GM18870 (cell line): ENCODE results near the gene CDR2.
"Not testable (repeated sequence)": the region's sequence is repeated elsewhere in the genome, so short reads cannot be mapped to it uniquely, and the experiment has no call there.

ENCODE experiments used
- ATAC-seq: cut with Tn5 transposase; IDR thresholded peaks from one replicate; pipeline ENCODE4 v1.9.1; 2021; ENCODE audit warnings: moderate library complexity; ENCODE audit not compliant: unreplicated experiment

Gene CDR2

DNA sequence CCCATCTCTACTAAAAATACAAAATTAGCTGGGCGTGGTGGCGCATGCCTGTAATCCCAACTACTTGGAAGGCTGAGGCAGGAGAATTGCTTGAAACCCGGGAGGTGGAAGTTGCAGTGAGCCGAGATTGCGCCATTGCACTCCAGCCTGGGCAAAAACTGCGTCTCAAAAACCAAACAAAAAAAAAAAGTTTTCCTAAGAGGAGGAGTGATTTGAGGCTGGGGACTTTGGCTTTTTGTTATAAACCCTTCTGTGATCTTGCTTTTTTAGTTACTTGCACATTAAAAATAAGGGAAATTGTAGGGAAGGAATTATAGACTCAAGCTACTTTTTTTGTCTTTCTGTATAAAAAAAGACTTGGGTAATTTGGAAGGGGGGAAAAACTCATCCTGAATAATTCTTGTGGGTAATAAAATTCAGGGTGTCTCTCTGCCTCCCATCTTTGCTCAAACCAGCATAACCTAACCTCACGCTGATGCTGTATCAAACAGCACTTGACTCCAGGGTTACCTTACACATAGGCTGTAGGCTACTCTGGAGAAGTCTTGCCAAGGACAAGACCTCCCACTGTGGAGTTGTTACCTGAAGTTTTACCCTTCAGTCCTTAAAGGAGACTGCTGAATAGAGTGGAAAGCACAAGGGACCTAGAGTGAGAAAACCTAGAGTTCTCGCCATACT, 1.7 kb upstream of the CDR2 start:
- no peak for ATAC-seq

DNA sequence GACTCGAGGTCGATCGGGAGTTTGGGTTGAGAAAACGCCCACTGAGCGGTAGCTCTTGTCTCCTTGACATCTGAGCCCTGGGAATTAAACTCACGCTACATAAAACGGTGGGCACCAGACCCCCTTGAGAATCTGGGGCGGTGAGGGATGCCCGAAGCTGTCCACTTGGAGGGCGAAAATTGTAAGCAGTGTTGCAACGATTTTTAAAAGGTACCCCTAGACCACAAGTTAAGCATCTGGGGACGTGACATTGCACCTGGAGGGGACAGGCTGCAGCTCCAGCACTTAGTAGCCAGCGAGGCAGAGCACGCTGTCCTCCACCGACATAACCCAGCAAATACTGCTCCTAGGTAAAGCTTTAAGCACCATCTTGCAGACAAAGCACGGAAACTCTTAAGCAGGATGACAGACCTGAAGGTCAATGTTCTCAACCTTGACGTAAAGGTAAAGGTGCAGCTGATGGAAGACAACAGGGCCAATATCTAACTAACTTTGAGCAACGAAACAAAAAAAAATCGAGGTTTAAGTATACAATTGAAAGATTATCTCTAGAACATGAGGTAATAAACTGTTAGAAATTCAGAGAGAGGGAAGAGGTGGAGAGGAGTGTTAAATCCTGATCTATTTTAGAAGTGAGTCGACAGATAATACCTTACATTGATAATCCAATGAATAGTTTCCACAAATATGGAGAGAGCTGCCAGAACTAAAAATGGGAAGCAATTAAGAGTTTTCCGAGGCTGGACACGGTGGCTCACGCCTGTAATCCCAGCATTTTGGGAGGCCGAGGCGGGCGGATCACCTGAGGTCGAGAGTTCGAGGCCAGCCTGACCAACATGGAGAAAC, 921 bp upstream of the CDR2 start:
- ATAC-seq, result no peak

DNA sequence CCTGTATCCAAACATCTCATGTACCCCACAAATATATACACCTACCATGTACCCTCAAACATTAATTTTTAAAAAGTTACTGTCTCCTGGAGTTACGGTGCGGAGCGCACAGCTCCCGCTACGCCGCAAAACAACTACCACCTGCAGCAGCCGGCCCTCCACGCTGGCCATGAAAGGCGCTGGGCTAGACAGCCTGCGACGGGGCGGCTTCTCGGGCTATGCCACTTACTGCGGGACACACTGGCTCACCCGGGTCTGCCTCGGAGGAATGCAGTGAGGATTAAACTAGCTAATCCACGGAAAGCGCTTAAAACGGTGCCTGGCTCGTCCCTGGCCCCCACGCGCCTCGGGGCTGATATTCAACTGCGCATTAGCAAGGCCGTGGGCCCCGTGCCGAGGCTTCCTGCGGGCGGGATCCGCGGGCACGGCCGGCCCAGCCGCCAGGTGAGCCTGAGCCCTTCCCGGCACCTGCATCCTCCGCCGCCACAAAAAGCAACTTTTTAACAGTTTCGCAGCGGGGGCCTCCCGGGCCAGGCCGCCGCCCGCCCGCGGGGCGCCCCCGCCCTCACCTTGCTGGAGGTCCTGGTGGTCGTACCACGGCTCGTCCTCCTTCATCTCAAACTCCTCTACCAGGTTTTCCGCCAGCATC, 633 bp downstream of the CDR2 start:
- peak; percentile 7 for ATAC-seq

DNA sequence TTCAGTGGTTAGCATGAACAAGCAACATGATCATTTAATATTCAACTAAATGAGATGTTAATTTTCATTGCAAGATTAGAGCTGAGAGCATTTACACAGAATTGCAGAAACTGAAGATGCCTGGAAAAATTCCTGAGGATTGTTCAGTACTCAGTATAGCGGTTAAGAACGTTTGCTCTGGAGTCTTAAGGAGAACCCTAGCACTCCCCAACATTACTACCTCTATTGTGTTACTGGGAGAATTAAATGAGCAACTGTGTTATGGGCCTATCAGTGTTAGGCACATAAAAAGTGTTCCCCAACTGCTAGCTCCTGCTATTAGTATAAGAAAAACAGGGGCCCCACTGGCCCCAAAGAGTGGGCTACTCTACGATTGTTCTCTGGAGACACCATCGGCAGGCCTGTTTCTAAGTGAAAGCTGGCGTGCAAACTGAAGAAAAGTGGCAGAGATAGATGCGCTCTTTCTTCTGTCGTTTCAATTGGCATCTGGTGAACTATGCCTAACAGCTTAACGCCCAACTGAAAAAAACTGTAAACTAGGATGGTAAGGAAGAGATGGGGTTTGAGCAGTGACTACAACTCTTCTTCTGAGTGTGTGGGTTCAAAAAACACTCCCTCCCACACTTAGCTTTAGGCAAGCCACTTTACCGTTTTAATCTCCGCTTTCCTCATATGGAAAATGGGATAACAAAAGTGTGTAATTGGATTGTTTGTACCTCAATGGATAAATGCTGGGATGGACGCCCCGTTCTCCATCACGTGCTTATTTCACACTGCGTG, 1.3 kb downstream of the CDR2 start:
- ATAC-seq, result no peak

DNA sequence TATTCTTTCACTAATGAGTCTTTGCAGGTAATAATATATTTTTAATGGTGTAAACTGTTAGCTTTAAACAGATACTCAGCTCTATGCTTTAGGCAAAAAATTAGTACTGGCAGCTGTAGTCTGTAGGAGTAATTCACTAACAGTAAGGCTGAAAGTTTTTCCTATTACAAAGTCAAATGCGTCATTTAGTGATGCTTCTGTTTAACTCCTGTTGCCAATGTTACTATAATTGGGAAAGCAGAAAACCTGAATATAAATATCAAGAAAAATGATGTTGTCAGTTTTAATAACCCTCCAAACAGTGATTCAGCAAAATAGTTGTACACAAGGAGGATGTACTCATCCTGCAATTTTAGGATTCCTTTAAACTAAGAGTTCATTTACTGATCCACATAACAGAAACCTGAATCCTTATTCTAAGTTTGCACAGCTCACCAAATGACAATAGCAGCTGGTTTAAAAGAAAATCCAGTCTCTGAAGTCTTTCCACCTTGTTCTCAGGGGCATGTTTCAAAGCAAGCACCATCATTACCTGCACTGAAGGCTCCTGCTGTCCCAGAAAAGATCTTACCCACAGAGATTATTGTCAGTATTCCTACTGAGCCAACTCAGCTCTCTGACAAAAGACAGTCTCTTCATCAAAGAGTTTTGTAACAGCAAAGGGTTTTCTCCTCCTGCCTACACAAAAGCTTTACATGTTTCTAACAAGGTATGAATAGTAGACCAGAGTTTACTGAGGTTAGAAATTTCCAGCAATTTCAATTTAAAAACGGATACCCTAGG, 4.2 kb downstream of the CDR2 start:
- ATAC-seq, result no peak

DNA sequence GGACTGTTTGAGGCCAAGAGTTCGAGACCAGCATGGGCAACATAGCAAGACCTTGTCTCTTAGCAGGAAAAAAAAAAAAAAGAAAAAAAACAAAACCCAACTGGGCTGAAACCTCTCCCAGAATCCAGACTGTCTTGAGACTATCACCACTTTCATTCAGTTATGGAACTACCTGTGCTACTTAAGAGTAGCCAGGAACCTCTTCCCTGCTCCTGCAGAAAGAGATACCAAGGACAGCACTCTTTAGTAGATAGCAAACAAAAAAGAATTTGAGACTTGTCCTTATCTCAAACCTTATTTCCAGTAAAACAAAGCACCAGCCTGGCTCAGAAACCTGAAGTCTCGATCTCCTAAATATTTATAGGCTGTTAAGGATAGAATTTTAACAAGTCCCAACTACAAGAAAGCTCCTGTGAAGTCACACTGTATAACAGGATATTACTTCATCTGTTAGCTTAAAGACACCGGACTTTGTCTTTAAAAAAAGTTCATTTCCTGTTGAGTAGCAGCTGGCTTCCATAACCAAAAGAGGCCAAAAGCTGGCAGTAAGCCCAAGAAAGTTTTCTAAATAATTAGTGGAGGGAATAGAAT, 5.1 kb downstream of the CDR2 start:
- no peak for ATAC-seq

DNA sequence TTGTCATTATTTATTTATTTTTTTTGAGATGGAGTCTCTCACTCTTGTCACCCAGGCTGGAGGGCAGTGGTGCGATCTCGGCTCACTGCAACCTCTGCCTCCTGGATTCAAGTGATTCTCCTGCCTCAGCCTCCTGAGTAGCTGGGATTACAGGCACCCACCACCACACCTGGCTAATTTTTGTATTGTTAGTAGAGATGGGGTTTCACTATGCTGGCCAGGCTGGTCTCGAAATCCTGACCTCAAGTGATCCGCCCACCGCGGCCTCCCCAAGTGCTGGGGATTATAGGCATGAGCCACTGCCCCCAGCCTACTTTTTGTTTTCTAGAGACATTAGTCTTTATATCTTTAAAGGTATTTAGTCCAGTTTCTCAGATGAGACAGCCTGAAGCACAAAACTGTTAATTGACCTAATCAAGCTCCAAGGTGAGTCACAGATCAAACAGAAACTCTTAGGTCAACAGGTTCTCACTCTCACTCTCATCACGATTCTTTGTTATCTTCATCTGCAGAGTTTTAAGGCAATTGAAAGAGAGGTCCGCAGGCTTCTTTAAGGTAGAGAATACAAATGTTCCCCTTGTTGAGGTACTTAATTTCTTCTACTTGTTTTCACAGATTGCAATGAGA, 6.1 kb downstream of the CDR2 start:
- ATAC-seq, result not testable (repeated sequence)

DNA sequence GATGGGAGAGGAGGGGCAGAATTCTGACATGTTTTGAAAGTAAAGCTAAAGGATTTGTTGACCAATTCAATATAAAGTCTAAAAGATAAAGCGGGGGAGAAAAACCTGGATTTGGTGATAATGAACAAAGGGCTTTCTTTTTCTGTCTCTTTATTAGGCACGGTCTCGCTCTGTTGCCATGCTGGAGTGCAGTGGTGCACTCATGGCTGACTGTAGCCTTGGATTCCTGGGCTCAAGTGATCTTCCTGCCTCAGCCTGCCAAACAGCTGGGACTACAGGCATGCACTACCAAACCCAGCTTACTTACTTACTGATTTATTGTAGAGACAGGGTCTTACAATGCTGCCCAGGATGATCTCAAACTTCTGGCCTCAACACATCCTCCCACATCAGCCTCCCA, 7.5 kb downstream of the CDR2 start:
- ATAC-seq, result no peak

DNA sequence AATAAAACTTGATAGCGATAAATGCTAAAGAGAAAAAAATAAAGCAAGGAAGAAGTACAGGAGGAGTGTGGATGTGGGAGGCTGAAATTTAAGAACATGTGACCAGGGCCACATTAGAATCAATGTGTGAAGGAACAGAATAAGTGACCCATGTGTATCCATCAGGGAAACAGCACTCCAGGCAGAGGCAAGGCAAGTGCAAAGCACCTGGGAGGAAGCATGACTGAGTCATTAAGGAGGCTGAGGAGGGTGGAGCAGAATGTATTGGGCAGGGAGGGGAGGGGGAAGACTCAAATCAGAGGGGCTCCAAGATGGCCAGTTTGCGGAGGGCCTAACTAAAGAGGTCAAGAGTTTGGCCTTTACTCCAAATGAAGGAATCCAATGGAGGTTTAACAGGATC, 8.0 kb downstream of the CDR2 start:
- no peak for ATAC-seq

DNA sequence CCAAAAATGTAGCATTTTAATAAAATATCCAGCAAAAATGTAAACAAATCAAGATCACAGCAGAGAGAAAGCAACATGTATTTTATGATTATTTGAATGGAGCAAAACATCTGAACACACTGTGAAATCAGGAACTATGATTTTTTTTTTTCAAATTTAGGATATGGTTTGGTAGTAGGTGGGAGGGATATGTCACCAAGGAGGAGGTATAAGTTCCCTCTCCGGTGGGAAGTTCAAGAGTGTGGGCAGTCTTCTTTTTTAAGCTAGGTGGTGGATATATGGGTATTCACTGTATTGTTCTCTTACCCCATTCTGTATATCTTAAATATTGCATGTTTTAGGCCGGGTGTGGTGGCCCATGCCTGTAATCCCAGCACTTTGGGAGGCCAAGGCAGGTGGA, 10.2 kb downstream of the CDR2 start:
- ATAC-seq, result no peak

DNA sequence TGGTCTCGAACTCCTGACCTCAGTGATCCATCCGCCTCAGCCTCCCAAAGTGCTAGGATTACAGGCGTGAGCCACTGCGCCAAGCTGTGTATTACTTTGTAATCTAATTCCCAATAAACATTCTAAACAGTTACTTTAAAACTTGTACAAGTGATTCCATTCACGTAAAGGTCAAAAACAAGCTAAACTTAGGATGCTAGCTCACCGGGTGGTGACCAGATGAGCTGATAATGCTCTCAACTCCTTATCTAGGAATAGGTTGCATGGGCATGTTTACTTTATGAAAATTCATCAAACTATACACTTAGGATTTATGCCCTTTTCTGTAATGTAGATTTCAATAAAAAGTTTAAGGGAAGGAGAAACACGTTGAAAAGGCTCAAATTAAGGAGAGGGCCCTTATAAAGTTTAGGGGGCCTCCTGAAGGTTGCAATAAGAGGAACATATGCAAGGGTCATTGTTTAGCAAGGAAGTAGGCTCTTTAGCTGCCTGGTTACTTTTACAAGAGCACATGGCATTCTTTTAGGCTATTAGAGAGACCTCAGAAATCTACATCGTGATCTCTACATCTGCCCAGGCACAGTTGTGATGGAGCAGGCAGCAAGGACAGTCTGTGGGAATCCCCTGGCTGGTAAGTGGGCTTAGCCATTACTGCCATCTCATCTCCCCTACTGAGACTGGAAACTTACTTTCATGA, 13.3 kb downstream of the CDR2 start:
- ATAC-seq, result no peak

DNA sequence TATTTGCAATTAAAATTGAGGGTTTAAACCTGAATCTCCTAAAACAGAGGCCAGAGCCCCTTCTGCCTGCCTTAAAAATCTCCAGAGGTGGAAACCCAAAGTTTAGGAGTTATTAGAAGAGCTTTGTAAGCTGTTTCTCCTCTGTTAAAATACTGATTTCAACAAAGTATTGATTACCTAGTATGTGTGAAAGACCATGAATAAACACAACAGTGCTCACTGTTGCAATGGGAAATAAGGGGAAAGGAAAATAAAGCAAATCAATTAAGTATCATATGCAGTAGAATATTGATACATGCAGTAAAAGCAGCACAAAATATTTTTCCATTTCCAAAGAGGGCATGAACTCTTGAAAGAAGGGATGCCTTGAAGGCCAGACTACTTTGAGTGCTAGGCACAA, 14.7 kb downstream of the CDR2 start:
- ATAC-seq, result no peak

DNA sequence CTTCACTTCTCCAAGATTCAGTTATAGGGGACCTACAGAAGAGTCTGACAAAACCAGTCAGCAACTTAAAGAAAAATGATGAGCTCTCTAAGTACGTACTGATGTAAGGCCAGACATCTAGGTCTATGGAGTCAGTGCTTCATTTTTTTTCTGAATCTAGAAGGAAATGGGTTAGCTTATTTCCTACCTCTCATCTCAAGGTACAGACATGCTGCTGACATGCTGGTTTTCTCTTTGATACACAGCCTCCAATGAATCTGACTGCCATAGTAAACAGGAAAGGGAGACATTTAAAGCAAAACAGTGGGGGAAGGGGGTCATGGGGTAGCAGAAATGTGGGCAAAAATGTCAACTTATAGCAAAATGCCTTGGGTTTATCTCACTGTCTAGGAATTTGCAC, 16.4 kb downstream of the CDR2 start:
- no peak for ATAC-seq

DNA sequence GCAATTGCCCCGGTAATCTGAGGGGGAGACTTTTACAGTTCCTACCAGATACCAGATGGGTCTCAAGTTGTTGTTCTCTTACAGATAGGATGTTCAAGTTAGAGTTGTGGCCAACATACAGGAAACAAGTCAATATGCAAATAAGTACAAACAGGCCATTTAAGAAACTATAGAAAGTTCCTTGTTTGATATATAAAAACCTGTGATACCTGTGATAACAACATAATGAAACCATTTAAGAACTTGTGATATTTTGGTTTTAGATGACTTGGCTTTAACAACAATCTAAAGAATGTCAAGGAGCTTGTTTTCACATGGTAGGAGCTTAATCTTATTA, 16.8 kb downstream of the CDR2 start:
- ATAC-seq, result no peak

DNA sequence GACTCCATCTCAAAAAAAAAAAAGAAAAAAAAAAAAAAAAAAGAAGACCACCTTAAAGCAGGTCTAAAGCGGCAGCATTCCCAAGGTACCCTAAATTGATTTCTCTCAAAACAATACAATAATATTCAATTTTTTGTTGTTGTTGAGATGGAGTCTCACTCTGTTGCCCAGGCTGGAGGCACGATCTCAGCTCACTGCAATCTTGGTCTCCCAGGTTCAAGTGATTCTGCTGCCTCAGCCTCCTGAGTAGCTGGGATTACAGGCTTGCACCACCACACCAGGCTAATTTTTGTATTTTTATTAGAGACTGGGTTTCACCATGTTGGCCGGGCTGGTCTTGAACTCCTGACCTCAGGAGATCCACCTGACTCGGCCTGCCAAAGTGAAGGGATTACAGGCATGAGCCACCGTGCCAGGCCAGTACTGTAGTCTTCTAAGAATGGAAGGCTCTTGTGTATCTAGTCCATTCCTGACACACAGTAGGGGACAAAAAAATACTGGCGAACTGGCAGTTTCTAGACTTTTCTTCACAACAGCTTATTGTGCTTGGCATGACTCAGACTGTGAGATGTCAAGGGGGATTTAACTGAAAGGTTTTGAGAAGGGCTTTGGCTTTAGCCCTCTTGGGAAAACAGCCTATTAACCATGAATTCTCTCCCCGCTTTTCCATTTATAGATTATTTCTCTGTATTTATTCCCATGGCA, 17.3 kb downstream of the CDR2 start:
- no peak for ATAC-seq

DNA sequence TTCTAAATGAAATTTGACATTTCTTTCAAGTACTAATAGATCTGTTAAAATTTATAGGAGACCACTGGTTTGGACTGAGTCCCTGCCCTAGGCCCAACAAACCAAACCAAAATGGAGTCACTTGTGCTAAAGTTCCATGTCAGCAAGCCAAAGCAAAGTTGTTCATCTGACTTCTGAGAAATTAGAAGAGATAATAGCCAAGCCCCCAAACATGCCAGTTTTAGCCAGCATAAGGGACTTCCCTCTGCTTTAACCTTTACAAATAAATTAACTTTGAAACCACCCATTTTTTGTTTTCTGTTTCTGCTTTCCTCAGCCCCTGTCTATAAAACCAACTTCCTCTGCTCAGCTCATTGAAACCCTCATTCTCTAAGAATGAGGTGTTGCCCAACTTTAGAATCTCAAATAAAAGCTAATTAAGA, 18.9 kb downstream of the CDR2 start:
- ATAC-seq, result no peak

DNA sequence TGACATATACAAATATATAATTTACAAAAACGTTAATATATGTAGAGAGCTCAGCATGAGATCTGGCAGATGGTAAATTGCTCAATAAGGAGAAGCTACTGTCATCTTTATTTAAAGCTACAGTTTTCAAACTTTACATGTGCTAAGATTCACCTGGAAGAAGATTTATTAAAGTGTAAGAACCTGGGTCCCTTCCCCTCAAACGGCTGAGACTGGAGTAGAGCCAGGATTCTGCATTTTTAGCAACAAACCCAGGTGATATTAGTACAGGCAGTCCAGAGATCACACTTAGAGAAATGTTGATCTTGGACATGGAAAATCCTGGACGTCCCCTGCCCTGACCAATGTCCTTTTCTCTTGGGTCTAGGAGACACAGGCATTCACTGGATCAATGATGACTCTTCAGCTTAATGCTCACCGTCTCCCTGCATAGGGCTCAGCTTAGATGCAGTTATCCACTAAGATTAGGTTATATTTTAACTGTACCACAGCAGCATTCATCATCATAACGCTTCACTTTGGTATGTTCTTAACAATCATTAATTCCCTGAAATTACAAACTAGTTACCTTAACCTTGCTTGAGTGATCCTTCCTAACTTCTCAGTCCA, 20.4 kb downstream of the CDR2 start:
- ATAC-seq, result no peak
